OCI-M2 (cell line): Measurements from ENCODE around the gene KAT6B.
"Not testable (repeated sequence)": the region's sequence is repeated elsewhere in the genome, so short reads cannot be mapped to it uniquely, and the experiment has no call there.

Experiments used
- DNase-seq: peaks from one replicate; lab custom pipeline; 2025; ENCODE audit not compliant: unreplicated experiment; lab: John Stamatoyannopoulos, UW

KAT6B gene

DNA sequence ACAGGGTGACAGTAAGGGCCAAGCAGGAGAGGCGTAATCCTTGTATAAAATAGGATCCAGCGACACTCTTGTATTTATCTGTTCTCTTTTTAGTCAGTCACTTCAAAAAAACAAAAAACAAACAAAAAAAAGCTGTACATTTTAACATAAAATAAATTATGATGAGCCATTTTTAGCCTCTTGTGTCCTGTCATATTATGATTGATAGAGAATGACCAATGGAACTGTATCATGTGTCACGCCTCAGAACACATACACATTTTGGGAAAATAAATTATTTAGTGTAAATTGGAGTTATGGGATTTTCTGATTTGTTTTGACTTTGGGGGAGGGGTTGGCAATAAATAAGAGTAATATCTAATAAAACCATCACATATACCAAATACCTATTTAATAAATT, 205.7 kb downstream of the KAT6B start:
- no peak for DNase-seq

DNA sequence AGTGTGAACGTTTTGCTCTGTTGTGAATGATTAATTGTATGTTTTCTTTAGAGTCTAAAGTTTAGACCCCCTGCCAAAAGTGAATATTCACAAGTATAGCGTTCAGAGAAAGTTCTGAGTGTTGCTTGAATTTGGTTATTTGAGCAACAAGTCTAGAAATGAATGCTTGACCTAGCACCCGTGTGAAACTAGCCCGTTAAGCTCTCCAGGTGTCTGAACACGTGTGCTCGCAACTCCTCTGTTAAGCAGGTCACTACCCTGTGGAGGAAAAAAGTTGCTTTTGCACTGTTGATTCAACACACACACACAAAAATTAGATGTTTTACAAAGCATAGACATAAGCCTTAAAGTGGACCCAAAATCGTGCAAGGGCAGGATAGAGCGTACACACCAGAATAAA, 206.4 kb downstream of the KAT6B start:
- DNase-seq = no peak

DNA sequence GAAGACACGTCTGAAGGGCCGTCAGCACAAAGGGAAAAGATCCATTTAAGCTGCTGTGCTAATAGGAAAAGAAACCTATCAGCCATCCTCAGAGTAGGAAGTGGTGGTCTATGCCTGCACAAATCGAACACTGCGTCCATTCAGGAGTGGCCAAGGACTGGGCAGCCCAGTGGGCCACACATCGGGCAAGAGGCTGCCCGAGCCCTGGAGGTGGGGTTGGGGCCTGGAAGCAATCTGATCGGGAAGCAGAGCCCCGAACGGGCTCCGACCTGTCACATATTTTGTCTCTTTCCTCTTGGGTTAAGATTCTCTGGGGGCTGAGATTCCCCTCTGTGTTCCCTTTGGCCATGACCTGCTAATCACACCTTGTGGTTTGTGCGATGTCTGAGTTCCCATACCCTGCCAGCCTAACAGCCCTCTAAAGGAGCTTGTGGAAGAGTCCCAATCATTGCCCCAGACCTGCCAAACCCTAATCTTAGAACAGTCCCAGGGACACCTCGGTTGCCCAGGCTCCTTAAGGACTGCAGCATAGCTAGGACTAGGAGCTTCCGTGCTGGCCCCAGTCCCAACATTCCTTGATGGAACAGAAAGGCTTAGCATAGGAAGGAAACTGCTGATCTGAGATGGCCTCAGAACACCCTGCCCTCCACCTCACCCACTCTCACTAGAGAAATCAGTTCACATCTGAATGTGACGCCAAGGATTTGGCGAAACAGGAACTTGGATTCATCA, 207.2 kb downstream of the KAT6B start:
- no peak for DNase-seq

DNA sequence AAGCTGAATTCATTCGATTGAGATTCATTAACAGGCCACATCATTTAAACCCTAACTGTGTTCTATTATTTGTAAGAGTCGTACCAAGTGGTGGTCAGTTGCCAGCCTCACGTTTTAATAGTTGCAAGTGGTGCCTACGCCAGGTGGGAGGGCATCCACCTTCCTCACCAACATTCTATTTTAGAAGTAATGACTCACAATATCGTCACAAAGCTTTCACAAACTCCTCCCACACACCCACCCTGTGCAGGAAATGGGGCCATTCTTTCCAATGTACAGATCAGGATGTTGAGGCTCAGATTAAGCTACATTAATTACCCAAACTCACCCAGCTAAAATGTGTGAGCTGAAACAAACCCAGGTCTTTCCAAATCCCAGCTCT, 207.7 kb downstream of the KAT6B start:
- no peak for DNase-seq

DNA sequence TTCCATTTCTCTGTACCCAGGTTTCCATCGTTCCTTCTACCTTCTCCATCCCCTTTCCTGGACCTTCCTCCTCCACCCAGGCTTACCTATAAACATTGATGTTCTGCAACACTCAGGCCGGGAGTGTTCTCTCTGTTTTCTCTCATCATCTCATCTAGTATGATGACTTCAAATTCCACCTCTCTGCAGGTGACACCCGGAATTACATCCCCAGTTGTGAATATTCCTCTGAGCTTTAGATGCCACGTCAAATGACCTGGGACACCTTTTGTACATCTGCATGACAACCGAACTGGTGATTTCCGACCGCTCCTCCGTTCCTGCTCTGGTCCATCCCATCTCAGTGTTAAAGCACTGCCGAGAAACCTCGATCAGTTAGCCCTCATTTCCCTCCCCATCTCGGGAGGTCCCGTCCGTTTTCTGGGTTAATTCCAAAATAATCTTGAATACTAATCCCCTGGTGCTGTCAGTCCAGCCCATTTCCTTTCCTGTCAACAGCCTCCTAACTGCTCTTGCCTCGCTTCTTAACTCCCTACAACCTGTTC, 208.4 kb downstream of the KAT6B start:
- no peak for DNase-seq

DNA sequence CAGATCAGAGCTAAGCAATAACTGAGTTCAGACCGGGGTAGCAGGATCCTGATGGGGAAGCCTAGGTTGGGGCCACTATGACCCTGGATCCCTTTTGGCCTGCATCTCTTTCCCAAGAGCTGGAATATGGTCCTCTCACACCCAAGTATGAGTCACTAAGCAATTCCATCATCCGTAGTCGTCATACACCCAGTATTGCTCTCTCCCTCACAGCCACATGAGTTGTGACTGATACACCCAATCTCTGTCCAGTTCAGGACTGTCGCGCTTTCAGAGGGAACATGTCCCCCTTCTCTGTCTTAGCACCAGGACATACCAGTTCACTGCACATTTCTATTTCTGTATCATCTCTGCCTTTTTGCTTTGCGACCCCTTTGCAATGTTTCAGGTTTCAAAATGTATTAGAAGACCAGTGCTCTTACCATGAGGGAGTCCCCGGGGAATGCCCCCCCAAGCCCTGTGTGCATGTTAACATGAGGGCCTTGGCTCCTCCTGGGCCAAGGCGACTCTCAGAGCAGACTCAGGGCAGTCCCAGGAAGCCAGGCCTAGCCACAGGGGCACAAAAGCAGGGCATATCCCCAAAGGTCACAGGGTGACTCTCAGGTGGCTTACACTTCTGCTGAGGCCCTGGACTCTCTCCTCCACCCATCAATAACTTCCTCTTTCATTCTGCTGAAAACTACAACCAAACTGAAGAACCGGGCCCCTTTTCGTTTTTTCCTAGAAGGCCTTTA, 209.7 kb downstream of the KAT6B start:
- DNase-seq = no peak

DNA sequence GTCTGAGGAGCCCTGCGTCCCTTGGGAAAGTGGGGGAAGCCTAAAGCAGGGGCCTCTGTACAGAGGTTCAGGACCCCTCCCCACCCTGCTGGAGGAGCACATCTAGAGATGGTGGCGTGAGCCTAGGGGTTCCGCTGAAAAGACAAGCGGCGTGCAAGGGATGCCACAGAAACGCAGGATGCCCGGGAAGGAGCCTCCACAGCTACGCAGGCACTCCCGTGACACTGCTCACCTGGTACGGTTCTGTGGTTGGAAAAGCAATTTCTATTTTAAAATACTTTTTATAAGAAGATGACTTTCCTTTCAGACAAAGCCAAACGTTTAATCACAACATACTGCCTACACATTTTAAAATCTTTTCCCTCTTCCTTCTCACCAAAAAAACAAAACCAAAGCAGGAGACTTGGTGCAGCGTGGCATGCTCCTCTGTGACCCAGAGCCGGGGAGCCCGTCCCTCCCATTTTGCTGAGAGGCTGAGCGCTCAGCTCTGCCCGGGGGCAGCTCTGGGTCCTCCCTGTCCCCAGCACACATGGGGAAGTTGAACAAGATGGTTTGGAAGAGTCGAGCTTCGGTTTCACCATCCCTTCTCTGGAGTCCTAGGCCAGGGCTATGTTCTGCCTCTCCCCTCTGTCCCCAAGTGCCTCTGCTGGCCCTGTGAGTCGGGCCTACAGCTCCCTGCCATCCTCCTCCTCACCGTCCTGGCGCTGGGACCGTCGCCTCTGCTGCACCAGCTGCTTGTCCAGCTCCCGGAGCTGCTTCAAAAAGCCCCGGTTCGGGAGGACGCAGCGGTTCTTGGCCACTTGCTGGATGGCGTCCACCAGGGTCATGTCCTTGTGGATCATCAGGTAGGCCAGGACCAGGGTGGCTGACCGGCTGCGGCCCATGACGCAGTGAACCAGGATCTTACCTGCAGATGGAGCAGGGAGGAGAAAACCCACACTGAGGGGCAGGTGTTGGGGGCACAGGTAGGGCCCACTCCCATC, 211.1 kb downstream of the KAT6B start:
- no peak for DNase-seq

DNA sequence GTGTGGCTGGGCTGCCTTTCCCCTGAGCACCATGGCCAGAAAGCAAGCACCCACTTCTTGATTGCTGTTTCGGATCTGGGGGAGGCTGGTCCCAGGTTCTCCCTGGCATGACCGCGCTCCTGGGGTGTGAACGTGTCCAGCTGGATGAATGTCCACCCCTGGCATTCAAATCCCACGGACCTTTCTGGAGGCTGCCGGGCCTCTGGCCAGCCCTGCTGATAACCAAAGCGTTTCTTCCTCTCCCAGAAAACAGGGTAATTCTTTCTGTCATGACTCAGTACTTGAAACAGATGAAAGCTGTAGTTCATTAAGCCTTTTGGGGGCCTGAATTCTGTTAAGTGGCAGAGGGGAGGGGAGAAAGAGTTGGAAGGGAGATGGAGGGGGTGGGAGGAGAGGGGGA, 211.9 kb downstream of the KAT6B start:
- no peak for DNase-seq

DNA sequence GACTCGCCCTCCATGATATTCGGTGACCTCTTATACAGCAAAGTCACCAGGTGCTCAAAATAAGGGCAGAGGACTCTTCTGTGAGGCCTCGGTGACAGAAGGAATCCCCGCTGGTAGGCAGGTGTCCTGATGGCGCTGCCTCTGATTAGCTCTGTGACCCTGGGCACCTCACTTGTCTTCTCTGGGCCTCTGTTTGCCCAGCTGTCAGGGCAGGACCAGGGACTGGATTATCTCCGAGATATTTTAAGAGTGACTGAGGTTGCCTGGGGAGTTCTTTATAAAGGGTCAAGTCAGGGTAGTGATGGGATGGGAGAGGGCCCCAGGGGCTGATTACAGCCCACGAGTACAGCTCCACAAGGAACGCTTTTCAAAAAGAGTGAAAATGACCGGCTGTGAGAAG, 214.2 kb downstream of the KAT6B start:
- DNase-seq = no peak

DNA sequence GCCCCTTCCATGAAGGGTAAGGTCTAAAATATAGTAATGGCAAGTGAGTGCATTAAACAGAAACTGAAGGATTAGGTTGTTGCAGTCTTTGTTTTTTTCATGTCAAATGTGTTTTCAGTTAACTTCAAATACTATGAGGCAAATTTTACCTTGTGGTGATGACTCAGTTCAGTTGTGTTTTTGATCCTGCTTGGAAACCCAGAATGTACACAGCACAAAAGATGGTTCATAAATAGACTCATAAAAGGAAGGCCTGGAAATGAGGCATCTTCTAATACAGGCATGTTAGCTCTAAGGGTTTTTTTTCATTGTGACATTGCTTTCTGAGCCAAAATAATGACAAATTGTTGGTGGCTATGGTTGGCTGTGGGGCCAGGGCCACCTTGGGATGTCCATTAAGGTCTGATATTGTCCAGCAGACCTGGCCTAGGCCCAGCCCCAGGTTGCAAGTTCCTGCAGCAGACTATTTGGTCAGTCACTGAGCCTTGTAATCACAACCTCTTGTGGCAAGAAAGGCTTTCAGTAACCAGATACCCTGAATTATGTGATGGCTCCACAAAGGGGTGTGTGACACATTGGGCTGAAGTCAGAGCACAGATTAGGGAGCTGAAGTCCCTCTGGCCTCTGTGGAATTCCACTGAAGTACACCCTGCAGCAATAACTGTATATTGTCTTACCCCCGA, 216.0 kb downstream of the KAT6B start:
- DNase-seq = no peak

DNA sequence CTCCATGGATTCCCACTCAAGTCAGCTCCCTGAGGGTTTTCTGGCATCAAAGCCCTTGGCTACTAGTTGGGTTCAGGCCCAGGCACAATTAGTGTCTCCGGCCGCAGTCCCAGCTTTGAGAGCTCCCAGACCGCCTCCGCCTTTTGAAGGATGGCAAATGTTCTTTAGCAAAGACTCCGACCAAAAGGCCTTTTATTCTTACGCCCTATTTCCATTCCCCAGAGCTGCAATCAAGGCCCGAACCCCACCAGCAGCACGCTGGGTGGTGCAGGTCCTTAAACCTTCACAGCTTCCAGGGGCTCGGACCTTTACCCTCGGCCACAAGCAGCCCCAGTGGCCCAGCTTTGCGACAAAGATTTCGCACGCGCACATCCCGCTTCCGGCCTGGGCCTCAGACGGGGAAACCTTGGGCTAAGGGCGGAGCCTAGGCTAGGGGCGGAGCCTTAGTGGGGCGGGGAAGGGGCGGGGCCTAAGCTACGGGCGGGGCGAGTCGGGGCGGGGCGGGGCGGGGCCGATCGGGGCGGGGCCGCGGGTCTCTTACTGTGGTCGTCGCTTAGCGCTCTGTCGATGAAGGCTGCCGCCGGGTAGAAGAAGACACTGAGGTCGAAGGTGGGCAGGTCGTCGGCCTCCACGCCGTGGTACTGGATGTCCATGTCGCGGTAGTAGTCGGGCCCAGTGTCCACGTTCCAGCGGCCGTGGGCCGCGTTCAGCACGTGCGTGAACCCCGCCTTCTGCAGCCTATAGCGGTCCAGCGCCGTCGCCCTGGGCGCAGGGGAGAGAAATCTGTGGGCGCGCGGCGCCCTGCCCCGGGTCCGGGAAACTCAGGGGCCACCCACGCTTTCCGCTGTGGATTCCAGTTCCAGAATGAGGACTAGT, 217.1 kb downstream of the KAT6B start:
- no peak for DNase-seq

DNA sequence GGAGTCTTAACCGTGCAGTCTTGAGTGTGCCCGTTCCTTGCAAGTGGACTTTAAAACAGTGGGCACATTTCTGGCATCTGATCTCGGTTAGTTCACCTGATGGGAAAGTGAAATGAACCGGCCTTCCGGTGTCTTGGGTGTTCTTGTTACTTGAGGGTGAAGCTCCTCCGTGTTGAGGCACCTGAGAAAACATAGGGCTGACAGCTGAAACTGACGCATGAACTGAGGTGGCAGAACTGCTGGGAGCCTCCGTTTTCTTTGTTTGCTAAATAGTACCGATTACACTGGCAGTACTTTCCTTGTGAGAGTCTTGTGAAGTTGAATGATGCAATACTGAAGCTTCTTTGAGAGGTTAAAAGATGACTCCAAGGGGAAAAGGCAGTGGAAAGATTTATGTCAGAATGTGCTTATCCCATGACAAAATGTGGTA, 222.3 kb downstream of the KAT6B start:
- no peak for DNase-seq

DNA sequence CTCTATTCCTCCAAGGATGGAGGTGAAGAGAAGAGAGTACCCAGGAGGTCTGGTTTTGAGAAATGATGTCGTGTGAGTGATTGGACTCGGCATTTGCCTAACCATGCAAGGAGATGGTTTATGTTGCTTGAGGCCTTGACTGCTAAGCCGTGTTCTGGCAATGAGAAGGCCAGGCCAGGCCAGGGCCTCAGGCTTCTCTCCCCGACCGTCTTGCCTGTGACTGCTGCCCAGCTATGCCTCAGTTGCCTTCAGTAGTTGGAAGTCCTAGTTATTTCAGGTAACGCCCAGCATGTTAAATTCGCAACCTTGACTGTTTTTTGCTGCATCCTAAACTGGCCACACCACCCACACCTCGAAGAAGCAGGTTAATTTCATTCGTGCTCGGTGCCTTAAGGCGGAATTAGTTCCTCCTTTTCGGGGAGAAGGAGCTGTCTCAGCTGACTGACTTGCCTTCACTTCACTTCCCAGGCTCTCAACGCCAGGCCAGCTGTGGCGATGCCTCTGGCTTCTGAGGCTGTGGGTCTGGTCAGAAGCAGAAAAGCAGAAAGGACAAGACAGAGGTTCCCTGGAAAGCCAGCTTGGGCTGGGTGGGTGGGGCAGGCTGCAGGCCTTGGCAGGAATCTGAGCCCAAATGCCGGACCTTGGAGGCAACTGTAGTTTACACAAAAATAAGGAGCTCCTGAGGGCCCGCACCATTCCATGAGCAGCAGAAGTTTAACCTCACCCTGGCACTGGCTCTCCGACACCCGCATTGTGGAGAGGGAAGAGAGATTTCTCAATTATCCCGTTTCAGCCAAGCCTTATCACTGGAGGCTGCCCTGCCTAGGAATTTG, 223.1 kb downstream of the KAT6B start:
- DNase-seq = no peak

DNA sequence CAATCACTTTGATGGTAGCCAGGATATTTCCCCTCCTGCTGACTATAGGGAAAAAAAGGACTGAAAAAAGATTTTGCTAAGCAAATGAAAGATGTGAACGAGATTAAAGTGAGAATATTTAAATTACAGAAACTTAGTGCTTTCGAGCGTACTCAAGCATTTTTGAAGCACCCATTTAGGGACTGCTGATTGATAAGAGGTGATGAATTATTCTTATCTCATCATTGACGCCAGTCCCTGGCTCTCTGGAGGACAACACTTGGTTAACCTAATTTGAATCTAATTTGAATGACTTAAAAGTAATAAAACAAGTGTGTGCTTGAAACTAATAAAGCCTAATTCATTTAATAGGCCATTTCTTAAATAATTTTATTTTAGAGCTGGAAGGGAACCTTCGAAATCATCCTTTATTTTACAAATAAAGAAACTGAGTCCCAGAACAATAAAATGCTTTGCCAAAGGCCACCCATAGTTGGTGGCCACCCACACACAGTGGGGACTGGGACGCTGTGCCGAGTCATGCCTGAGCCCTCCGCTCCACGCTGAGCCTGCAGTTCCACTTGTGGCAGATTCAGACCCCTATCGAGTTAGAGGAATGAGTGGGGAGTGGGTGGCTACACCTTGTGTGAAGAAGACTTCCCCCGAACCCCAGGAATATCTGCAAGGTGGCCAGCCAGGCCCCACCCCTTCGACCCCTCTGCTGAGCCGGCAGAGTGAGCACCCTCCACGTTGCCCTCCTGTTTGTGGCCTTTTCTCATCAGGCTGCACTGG, 223.9 kb downstream of the KAT6B start:
- DNase-seq = no peak

DNA sequence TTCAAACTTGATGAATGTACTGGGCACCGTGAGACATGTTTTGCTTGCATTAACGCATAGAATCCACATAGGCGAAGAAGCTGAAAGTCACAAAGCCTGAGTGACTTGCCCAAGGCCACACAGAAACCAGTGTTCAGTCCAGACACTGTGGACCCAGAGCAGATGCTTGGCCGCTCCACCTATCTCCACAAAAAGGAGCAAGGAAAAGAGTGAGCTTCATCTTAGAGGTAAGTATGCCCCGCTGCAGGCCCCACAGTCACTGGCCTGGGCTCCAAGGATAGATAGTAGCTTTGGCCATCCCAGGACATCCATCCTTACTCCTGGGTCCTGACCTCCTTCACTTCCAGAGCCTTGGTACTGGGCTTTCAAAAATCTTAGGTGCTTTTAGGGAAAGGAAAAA, 224.9 kb downstream of the KAT6B start:
- DNase-seq = no peak

DNA sequence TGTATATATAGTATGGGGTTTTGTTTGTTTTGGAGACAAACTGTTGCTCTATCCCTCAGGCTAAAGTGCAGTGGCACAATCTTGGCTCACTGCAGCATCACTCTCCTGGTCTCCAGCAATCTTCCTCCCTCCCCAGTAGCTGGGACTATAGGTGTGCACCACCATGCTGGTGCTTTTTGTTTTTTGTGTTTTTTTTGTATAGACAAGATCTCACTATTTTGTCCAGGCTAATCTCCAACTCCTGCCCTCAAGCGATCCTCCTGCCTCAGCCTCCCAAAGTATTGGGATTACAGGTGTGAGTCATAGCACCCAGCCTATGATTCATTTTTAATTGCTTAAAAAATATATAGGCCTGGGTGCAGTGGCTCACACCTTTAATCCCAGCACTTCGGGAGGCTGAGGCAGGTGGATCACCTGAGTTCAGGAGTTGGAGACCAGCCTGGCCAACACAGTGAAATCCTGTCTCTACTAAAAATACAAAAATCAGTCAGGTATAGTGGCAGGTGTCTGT, 229.6 kb downstream of the KAT6B start:
- DNase-seq = not testable (repeated sequence)

DNA sequence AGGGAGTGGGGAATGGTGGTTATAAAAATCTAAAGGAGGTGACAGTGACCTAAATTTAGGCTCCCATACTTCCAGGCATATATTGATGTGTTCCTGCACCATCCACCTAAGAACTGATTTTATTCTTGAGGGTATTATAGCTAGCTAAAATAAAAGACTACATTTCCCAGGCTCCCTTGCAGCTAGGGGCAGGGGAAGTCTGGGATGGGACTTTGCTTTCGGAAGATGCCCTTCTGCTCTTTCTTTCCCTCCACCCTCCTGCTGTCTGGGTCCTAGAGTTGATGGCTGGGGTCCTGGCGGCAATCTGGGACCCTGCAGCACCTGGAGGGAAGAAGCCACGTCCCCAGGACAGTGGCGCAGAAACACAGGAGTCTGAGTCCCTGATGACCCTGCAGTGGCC, 231.3 kb downstream of the KAT6B start:
- DNase-seq = no peak

DNA sequence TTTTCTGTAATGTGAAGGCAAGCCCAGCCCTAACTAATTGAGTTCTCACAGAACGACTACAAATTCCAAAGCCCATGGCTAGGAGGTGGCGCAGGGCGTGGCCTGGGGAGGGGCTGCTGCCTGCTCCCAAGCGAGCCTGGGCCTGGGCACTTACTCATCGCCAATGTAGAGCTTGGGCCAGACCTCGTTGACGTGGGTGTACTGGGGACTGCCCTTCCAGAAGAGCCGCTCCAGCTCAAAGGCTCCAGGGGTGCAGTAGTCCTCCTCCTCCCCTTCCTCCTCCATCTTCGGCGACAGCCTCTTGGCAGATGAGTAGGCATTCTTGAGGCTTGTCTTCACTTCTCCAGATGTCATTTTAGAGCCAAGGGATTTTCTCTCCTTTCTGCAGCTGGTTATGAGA, 231.8 kb downstream of the KAT6B start:
- no peak for DNase-seq
